Measurements from ENCODE around the gene TEAD2.
"Not testable (repeated sequence)": the region's sequence is repeated elsewhere in the genome, so short reads cannot be mapped to it uniquely, and the experiment has no call there.

TEAD2 gene

GRCh38 chr19:49331187-49331586 lies 31.0 kb downstream of the TEAD2 start:
- not testable (repeated sequence) for DNase-seq

- DNase-seq = no peak
Measured at GRCh38 chr19:49328741-49329140, 33.5 kb downstream of the TEAD2 start.

- peak in 2 of 5 donors; percentile 20 to 48 for DNase-seq
Measured at GRCh38 chr19:49327878-49328544, 34.2 kb downstream of the TEAD2 start.

- no peak for DNase-seq
Measured at GRCh38 chr19:49326165-49326704, 36.0 kb downstream of the TEAD2 start.

- DNase-seq = not testable (repeated sequence)
Measured at GRCh38 chr19:49325756-49326155, 36.5 kb downstream of the TEAD2 start.

GRCh38 chr19:49324801-49325576 lies 37.2 kb downstream of the TEAD2 start, which contains the start of gene SLC6A16:
Gene SLC6A16 (minus strand): TSS chr19:49325191. CDS start chr19:49311347, 13,844 bp downstream.
- no peak for DNase-seq

GRCh38 chr19:49318296-49318695 lies 43.9 kb downstream of the TEAD2 start:
- DNase-seq = no peak

- DNase-seq = no peak
Measured at GRCh38 chr19:49316284-49316683, 45.9 kb downstream of the TEAD2 start.

GRCh38 chr19:49315111-49315510 lies 47.1 kb downstream of the TEAD2 start:
- no peak for DNase-seq

- no peak for DNase-seq
Measured at GRCh38 chr19:49309087-49309486, 53.1 kb downstream of the TEAD2 start.

GRCh38 chr19:49306734-49307133 lies 55.5 kb downstream of the TEAD2 start:
- DNase-seq = not testable (repeated sequence)

GRCh38 chr19:49301866-49302252 lies 60.4 kb downstream of the TEAD2 start:
- DNase-seq = no peak

- DNase-seq = peak; percentile 43 to 77 (median 70)
Measured at GRCh38 chr19:49301165-49301865, 60.9 kb downstream of the TEAD2 start.

GRCh38 chr19:49298653-49299052 lies 63.6 kb downstream of the TEAD2 start:
- not testable (repeated sequence) for DNase-seq

GRCh38 chr19:49297403-49297802 lies 64.8 kb downstream of the TEAD2 start:
- DNase-seq = no peak

GRCh38 chr19:49295208-49295880 lies 66.9 kb downstream of the TEAD2 start:
- no peak for DNase-seq

- no peak for DNase-seq
Measured at GRCh38 chr19:49294401-49294800, 67.8 kb downstream of the TEAD2 start.
